Amniotic stem cell (primary cell): ENCODE measurements around the gene MST1.
A peak's percentile ranks its signal among the peaks of the same experiment; 100 is the strongest.

Experiments
- DNase-seq: peaks from one replicate; lab custom pipeline; 2025; lab: John Stamatoyannopoulos, UW

Gene MST1

DNA sequence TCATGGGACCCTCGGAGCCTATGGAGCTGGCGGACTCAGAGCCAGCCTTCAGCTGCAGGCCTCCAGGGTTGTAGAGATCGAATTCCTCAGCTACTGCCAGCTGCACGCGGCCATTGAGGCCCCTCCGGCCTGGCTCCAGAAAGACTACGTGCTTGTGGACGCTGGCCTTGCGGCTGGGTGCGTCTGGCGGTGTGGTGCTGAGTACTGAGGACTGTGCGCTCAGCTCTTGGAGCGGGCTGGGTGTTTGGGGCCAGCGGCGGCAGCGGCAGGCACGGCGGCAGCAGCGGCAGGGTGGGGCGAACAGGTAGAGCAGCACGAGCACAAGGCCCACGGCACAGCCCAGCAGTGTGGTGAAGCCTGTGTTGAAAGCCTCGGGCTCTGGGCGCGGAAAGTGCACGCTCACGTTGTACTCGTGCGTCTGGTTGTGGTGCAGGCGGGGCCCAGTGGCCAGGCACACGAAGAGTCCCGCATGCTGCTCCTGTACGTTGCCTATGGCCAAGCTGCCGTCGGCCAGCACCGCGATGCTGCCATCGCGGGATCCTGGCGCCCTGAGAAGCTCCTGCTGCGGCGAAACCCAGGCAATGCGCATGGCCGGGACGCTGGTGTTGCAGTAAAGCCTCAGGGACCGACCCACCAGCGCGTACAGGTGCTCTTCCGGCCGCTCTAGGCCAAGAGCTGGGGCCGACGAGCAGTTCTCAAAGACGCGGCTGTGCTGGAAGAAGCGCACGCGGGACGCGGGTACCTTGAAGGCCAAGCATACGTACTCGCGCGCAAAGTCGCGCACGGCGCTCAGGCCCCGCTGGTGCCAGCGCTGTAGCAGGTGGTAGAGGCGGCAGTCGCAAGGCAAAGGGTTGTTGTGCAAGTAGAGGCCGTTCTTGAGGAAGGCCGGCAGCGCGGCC, 28.9 kb upstream of the MST1 start:
- no peak for DNase-seq

GRCh38 chr3:49717211-49717958, 28.1 kb upstream of the MST1 start:
- no peak for DNase-seq

DNA sequence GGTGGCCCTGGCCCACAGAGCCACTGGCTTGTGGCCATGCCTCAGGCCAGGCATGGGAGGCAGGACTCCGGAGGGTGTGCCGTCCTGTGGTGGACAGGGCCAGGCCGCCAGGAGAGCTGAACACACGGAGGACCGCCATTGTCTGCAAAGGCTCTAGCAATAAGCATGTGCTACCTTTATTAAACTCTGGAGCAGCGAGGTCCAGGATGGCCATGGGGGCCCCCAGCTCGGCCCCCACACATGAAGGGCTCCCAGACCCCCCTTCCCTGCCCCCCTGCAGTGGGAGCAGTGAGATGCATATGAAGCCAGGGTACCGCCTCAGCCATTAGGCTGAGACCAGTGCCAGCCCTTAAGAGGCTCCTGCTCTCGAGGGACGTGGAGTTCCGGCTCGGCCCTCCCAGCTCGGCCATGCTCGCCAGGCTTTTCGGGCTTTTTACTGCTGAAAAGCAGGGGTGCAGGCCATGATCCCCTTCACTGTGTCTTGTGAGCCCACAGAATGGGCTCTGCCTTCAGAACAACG, 27.5 kb upstream of the MST1 start:
- DNase-seq: no peak

- no peak for DNase-seq
Measured at GRCh38 chr3:49716169-49716568, 26.9 kb upstream of the MST1 start.

DNA sequence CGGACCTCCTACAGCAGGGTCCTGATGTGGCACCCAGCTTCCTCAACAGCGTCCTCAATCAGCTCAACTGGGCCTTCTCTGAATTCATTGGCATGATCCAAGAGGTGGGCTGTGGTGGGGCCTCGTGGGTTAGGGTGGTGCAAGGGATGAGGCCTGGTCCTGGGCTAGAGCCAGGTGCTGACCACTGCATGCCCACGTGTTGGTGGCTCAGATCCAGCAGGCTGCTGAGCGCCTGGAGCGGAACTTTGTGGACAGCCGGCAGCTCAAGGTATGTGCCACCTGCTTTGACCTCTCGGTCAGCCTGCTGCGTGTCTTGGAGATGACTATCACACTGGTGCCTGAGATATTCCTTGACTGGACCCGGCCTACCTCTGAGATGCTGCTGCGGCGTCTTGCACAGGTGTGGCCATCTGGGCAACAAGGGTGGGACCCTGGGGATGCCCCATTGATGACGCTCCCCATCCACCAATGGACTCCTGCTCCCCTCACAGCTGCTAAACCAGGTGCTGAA, 26.4 kb upstream of the MST1 start:
- DNase-seq: no peak

GRCh38 chr3:49714728-49715550, 25.7 kb upstream of the MST1 start:
- DNase-seq: no peak

- no peak for DNase-seq
Measured at GRCh38 chr3:49713336-49714105, 24.2 kb upstream of the MST1 start.

DNA sequence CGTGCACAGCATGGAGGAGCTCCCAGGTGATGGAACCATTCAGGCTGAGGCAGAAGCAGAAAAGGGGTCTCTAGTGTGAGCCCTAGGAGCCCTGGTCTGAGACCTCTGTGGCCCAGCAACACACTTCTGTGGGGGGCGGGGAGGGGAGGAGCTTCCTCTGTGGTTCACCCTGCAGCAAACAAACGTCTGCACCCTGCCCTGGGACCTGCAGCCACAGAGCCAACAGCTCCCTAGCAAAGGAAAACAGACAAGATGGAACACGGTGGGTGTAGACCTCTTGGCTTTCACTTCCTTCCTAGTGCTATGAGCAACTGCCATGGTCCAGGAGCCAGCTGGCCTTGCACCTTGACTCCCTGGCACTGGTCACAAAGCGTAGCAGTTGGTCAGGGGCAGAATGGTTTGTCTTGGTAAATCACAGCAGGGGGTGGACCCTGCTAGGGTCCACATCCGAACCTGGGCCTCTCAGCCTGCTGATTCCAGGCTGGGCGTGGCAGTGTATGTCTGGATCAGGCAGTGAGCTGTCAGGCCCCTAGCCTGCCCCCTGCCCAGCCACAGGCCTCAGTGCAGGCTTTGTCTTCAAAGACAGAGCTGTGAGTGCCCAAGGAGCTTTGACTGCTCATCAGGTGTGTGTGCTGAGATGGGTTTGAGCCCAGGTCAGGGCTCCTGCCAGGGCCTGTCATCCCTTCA, 23.5 kb upstream of the MST1 start:
- no peak for DNase-seq

- DNase-seq: no peak
Measured at GRCh38 chr3:49712166-49712565, 22.9 kb upstream of the MST1 start.

DNA sequence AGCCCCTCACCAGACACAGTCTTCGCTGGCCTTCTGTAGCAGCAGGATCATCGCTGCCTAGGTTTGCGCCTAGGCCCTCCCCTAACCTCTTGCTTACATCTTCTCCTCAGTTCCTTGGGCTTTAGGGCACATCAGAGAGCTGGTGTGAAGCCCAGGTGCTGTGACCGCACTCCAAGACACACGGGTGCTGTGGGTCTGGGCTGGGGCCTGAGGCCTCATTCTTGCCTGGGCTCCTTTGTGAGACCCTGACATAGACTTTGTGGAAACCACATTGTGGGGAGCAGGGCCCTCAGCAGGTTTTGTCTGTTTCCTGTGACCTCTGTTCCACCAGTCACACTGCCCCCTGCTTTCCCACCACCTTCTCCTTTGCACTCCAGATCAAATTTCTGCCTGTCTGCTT, 22.2 kb upstream of the MST1 start:
- DNase-seq: no peak

DNA sequence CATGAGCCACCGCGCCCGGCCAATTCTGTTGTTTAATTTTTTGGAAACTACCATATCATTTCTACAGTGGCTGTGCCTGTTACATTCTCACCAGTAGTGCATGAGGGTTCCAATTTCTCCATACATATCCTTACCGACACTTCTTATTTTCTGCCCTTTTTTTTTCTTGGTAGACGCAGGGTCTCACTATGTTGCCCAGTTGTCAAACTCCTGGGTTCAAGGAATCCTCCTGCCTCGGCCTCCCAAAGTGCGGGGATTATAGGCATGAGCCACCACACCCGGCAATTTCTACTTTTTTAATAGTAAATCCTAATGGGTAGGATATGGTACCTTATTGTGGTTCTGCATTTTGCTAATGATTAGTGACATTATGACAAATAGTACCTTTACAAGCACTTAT, 20.6 kb upstream of the MST1 start:
- DNase-seq: no peak

DNA sequence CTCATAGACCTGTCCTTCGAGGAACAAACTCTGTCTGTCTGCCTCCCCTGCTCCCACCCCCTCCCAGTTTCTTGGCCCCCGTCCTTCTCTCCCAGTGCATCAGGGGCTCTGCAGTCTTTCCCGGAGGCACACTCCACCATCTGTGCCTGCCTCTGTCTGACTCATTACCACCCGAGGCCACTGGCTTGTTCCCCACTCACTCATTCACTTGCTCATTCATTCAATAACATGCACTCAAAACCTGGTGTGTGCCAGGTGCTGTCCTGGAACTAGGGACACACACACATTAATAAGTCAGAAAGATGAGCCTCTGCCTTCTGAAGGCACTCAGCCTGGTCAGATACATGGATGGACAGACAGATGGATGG, 17.8 kb upstream of the MST1 start:
- no peak for DNase-seq

GRCh38 chr3:49706456-49707112, 17.3 kb upstream of the MST1 start:
- no peak for DNase-seq

DNA sequence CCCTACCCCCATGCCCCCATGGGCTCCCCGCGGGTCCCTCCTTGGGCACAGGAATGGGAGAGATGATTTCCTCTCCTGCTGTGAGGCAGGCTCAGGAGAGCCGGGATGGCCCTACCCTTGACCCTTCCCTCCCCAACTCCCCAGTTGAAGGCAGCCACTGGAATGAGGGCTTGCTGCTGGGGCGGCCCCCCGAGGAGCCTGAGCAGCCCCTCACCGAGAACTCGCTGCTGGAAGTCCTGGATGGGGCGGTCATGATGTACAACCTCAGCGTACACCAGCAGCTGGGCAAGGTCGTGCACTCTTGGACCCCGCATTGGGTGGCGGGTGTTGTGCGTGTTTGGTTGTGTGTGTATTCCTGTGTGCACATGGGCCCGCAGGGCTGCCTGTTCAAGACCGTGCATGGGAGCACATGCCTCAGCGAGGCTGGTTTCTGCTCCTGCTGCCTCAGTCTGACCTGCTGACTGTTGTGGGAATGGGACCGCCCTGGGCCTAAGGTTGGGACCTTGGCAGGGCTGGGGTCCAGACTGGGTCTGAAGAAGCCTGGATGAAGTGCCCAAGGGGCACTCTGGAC, 16.2 kb upstream of the MST1 start:
- DNase-seq: no peak

- DNase-seq: no peak
Measured at GRCh38 chr3:49704629-49705028, 15.4 kb upstream of the MST1 start.

- no peak for DNase-seq
Measured at GRCh38 chr3:49703956-49704355, 14.7 kb upstream of the MST1 start.

- DNase-seq: peak; percentile 30
Measured at GRCh38 chr3:49703443-49703927, 14.2 kb upstream of the MST1 start.

DNA sequence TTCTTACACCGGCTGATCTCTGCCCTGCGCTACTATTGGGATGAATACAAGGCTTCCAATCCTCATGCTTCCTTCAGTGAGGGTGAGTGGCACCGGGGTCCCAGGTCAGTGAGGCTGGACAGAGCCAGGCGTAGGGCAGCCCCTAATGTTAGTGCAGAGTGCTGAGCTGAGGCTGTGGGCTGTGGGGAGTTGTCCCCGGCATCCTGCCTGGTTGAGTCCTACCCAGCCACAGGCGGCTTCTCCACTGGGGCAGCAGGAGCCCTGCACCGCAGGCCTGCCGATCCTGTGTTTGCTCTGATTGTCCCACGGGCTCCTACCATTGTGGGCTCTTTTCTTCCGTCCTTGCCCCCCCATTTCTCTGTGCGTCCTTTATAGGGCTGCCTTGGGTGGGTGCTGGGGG, 13.4 kb upstream of the MST1 start:
- no peak for DNase-seq

GRCh38 chr3:49701388-49702077, 12.3 kb upstream of the MST1 start:
- DNase-seq: no peak
